ENCODE results near the gene BST2. TPM values are rescaled to one million over a fixed set of nuclear protein-coding genes. Genes with fewer than 3 reads are reported as not detected.

BST2 gene
- total RNA-seq, 1 experiment from 2014 or later = 24.8 TPM

GRCh38 chr19:17402982-17403855, 2.2 kb downstream of the BST2 start:
- Mint-ChIP-seq H3K4me1 (ENCODE audit: insufficient read depth, unreplicated experiment) (peaks cover 16% of the 10 kb centered on the region), H3K27ac (ENCODE audit: low read depth, unreplicated experiment) (no peak overlapping the region), H3K9me3 (ENCODE audit: unreplicated experiment) (no peaks in the 10 kb centered on the region), H3K36me3 (ENCODE audit: insufficient read depth, unreplicated experiment) (no peaks in the 10 kb centered on the region), H3K27me3 (ENCODE audit: insufficient read depth, unreplicated experiment) (no peaks in the 10 kb centered on the region), H3K4me3 (ENCODE audit: unreplicated experiment) (no peak overlapping the region)
- ChIA-PET CTCF (interaction anchor here (0.6 kb wide), 1 partner anchor 721 kb away, joined by 3 read pairs; no protein-coding TSS in a partner anchor), POLR2A (no interaction called here)
- peak; percentile 37 for DNase-seq (ENCODE audit: unreplicated experiment)
- TF ChIP-seq CTCF (IDR thresholded peaks at IDR 0.05; ENCODE audit: unreplicated experiment) = no peak
- intact Hi-C loops (cut with micrococcal nuclease) = no loop called here
- BruUV-seq (replicated peaks) = TSS peak; percentile 47

GRCh38 chr19:17401628-17402027, 3.8 kb downstream of the BST2 start:
- BruUV-seq (replicated peaks) = no TSS peak
- no peak for DNase-seq (ENCODE audit: unreplicated experiment)
- no peaks in the 10 kb centered on the region for H3K9me3 Mint-ChIP-seq (ENCODE audit: unreplicated experiment)
- no peak overlapping the region for H3K27ac Mint-ChIP-seq (ENCODE audit: low read depth, unreplicated experiment)
- no peak overlapping the region for H3K4me3 Mint-ChIP-seq (ENCODE audit: unreplicated experiment)
- intact Hi-C loops (cut with micrococcal nuclease) = no loop called here
- H3K4me1 Mint-ChIP-seq (ENCODE audit: insufficient read depth, unreplicated experiment) = peaks cover 7% of the 10 kb centered on the region
- ChIA-PET POLR2A (no interaction called here), CTCF (no interaction called here)
- no peaks in the 10 kb centered on the region for H3K27me3 Mint-ChIP-seq (ENCODE audit: insufficient read depth, unreplicated experiment)
- TF ChIP-seq CTCF (IDR thresholded peaks at IDR 0.05; ENCODE audit: unreplicated experiment) = no peak
- H3K36me3 Mint-ChIP-seq (ENCODE audit: insufficient read depth, unreplicated experiment) = no peaks in the 10 kb centered on the region

DNA sequence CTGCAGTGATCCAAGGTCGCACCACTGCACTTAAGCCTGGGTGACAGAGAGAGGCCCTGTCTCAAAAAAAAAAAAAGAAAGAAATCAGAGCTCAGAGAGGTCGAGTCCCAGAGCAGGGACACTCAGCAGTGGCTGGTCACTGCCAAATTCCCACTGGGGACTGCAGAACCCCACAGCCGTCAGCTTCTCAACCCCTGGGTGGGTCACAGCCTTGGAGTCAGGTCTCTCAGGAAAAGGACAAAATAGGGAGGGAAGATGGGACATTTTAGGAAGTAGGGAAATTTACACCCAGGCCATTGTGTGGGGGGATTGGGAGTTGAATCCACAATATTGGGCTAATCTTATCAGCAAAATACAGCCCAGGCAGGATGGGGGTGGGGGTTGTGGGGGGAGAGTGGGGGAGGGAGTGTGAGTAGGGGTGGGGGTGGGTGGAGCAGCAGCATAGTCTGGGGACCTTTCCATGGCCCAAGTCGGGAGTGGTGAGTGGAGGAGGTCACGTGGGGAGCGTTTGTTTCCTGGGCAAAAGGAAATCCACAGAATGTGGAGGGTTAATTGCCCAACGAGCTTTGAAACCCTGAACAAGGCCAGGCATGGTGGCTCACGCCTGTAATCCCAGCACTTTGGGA, 6.4 kb downstream of the BST2 start:
- Mint-ChIP-seq H3K4me3 (ENCODE audit: unreplicated experiment) (no peak overlapping the region), H3K9me3 (ENCODE audit: unreplicated experiment) (no peaks in the 10 kb centered on the region), H3K27ac (ENCODE audit: low read depth, unreplicated experiment) (no peak overlapping the region), H3K4me1 (ENCODE audit: insufficient read depth, unreplicated experiment) (peaks cover 8% of the 10 kb centered on the region), H3K27me3 (ENCODE audit: insufficient read depth, unreplicated experiment) (no peaks in the 10 kb centered on the region), H3K36me3 (ENCODE audit: insufficient read depth, unreplicated experiment) (no peaks in the 10 kb centered on the region)
- ChIA-PET CTCF (interaction anchor here (0.6 to 1.2 kb wide), 3 partner anchors 13 to 30 kb away, joined by 3 to 7 read pairs (median 4); no protein-coding TSS in a partner anchor), POLR2A (no interaction called here)
- DNase-seq (ENCODE audit: unreplicated experiment) = no peak
- intact Hi-C loops (cut with micrococcal nuclease) = loop anchor here (5.0 to 10.0 kb wide), 2 partner anchors 368 to 456 kb away; partner anchors contain the start of gene RPL18A
- no peak for TF ChIP-seq CTCF (IDR thresholded peaks at IDR 0.05; ENCODE audit: unreplicated experiment)
- BruUV-seq (replicated peaks) = no TSS peak

GRCh38 chr19:17394891-17395415, 10.5 kb downstream of the BST2 start:
- TF ChIP-seq CTCF (IDR thresholded peaks at IDR 0.05; ENCODE audit: unreplicated experiment) = peak; percentile 63
- DNase-seq (ENCODE audit: unreplicated experiment) = peak; percentile 71
- Mint-ChIP-seq H3K4me1 (ENCODE audit: insufficient read depth, unreplicated experiment) (peaks cover 10% of the 10 kb centered on the region), H3K36me3 (ENCODE audit: insufficient read depth, unreplicated experiment) (no peaks in the 10 kb centered on the region), H3K27me3 (ENCODE audit: insufficient read depth, unreplicated experiment) (no peaks in the 10 kb centered on the region), H3K27ac (ENCODE audit: low read depth, unreplicated experiment) (peak overlapping the region; percentile 54), H3K4me3 (ENCODE audit: unreplicated experiment) (peak overlapping the region; percentile 57), H3K9me3 (ENCODE audit: unreplicated experiment) (no peaks in the 10 kb centered on the region)
- CTCF ChIA-PET = interaction anchor here (0.6 to 3.6 kb wide), 7 partner anchors 9 to 687 kb away, joined by 3 to 32 read pairs (median 3); partner anchors contain the start of gene BST2
- POLR2A ChIA-PET = interaction anchor here (0.6 to 1.0 kb wide), 4 partner anchors 25 to 423 kb away, joined by 3 read pairs; partner anchors contain the start of gene MVB12A
- intact Hi-C loops (cut with micrococcal nuclease) = loop anchor here (1.0 to 10.0 kb wide), 3 partner anchors 71 to 460 kb away; partner anchors contain the start of gene RPL18A
- no TSS peak for BruUV-seq (replicated peaks)

All from MCF 10A (cell line).